HG03196 (cell line): ENCODE results near the gene DRD4.
A peak's percentile ranks its signal among the peaks of the same experiment; 100 is the strongest.

ENCODE experiments used
- ATAC-seq: cut with Tn5 transposase; IDR thresholded peaks from one replicate; pipeline ENCODE4 v1.9.1; 2021; ENCODE audit not compliant: unreplicated experiment

DRD4 gene

DNA sequence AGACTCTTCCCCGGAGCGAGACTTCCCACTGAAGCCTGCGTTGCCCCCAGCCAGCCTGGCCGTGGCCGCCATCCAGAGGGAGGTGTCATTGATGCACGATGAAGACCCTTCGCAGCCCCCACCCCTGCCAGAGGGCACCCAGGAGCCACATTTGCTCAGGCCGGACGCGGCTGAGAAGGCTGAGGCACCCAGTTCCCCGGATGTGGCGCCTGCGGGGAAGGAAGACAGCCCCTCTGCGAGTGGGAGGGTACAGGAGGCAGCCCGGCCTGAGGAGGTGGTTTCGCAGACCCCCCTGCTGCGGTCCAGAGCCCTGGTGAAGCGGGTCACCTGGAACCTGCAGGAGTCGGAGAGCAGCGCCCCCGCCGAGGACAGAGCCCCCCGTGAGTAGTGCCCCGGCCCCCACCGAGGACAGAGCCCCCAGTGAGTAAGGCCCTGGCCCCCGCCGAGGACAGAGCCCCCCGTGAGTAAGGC lies 27.7 kb upstream of the DRD4 start:
- ATAC-seq: no peak

DNA sequence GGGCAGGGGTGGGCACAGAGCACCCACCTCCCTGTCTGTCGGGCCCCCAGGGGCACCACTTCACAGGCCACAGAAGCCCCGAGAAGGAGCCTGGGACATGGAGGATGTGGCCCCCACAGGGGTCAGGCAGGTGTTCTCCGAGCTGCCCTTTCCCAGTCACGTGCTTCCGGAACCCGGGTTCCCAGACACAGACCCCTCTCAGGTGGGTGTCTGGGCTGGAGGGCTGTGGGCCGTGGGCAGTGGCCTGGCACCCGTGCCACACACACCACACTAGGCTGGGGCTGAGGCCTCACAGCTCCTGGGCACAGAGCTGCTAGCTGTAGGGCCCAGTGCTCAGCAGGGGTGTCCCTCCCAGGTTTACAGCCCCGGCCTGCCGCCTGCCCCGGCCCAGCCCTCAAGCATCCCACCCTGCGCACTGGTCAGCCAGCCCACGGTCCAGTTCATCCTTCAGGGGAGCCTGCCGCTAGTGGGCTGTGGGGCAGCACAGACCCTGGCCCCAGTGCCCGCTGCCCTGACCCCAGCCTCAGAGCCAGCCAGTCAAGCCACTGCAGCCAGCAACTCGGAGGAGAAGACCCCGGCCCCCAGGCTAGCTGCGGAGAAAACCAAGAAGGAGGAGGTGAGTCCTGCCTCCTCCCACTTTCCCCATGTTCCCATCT lies 26.8 kb upstream of the DRD4 start:
- no peak for ATAC-seq

DNA sequence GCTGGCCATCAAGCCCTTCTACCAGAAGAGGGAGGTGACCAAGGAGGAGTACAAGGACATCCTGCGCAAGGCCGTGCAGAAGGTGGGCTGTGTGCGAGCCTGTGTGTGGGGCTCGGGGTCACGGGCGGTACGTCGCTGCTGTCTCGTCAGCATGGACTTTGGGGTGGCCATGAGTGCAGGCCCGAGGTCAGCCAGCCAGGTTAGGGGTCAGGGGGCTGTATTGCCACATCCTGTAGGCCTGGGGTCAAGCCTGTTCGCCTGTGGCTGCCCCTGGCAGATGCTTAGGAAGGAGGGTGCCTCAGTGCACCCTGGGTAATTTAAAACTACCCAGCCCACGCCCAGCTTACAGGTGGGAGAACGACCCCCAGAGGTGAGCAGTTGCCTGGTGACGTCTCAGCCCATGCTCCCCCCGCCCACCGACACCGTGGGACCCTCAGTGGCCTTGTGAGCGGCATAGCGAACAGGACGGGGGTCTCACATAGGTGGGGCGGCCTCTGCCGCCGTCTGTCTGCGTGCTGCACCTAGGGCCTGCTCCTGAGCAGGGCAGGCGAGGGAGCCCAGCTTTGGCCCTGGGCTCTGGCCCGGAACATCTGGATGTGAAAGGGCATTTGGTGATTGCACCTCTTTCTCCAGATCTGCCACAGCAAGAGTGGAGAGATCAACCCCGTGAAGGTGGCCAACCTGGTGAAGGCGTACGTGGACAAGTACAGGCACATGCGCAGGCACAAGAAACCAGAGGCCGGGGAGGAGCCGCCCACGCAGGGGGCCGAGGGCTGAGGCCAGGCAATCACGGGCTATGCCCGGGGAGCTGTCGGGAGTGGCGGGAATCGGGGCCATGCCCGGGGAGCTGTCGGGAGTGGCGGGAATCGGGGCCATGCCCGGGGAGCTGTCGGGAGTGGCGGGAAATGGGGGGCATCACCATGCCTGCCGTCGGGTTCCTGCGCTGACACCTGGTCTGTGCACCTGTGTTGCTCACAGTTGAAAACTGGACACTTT lies 25.8 kb upstream of the DRD4 start:
- no peak for ATAC-seq

DNA sequence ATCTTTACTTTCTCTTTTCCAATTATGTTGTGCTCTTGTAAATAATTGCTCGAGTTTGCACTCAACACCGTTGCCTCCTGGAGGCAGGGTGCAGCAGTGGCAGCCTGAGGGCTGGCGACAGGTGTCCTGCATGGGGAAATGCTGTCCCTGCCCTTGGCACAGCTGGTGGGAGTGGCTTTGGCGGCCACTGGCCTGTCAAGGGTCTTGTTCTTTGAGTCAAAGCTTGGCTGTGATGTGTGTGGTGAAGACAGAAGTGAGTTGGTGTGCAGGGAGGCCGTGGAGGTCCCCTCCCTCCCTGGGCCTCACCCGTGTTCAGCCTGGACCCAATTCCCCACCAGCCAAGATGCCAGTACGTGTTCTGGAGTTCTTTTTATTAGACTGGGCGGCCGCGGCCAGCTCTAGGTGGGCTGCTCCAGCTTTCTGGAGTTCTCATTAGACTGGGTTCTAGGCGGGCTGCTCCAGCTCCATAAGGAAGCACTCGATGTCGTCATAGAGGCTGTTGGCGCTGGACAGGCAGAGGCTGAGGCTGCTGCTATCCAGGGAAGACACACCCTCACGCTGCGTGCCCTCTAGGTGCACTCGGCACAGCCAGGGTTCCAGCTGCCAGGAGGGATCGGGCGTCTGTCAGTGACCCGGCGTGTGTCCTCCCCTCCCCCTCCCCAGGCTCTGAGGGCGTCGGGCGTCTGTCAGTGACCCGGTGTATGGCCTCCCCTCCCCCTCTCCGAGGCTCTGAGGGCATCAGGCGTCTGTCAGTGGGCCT lies 24.7 kb upstream of the DRD4 start:
- ATAC-seq: no peak

DNA sequence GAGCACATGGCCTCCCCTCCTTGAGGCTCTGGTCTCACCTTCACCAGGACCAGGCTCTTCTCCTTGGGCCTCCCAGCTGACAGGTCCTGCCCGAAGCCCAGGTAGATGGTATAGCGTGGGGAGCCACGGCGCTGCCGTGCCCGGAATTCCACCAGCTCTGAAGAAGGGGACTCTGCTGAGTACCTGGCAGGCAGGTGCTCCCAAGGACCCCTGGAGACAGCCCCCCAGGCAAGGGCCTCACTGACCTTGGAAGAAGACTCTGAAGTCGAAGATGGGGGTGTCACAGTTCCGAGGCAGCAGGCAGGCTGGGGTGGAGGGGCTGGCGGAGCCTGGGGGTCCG lies 24.1 kb upstream of the DRD4 start:
- ATAC-seq: no peak

DNA sequence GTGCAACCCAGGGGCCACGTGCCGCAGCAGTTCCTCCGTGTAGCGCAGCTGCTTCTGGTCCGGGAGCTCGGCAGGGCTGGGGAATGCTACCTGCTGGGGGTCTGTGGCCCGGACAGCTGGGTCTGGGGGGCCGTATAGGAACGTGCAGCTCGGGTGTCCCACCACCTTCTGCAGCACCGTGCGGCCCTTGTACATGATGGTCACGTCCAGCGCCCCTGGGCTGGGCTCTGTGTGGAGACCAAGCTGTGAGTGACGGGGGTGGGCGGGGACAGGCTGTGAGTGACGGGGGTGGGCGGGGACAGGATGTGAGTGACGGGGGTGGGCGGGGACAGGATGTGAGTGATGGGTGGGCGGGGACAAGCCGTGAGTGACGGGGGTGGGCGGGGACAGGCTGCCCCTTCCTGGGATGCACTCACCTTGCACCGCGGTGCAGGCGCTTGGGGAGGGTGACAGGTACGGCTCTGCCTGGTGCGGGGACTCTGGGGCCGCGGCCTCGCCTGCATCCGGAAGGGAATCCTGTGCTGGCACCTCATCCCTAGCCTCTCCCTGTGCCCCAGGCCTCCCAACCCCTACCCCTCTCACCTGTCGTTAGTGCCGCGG lies 23.6 kb upstream of the DRD4 start:
- no peak for ATAC-seq

DNA sequence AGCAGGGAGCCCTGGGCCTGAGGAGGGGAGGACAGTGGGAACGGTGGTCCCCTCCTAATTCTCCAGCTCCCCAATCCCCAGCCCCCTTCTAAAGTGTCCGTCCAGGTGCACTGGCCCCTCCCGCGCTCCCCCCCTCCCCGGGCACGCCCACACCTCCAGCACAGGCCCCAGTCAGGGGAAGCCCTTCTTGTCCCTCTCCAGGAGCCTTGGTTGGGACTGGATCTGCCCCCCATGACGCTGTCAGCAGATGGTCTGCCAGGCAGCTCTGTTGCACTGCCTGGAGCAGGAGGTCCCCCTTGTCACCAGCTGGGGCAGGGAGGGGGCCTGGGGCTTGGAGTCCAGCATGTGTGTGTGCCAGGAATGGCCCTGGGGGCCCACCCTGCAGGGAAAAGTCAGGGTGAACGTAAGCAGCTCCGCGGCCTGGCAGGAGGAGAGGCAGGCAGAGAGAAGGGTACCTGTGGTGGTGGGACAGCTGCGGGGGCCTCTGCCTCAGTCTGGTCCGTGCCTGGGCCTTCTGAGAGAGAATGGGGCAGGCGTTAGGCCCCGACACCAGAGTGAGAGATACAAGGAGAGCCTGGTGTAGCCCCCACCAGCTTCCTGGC lies 22.9 kb upstream of the DRD4 start:
- no peak for ATAC-seq

DNA sequence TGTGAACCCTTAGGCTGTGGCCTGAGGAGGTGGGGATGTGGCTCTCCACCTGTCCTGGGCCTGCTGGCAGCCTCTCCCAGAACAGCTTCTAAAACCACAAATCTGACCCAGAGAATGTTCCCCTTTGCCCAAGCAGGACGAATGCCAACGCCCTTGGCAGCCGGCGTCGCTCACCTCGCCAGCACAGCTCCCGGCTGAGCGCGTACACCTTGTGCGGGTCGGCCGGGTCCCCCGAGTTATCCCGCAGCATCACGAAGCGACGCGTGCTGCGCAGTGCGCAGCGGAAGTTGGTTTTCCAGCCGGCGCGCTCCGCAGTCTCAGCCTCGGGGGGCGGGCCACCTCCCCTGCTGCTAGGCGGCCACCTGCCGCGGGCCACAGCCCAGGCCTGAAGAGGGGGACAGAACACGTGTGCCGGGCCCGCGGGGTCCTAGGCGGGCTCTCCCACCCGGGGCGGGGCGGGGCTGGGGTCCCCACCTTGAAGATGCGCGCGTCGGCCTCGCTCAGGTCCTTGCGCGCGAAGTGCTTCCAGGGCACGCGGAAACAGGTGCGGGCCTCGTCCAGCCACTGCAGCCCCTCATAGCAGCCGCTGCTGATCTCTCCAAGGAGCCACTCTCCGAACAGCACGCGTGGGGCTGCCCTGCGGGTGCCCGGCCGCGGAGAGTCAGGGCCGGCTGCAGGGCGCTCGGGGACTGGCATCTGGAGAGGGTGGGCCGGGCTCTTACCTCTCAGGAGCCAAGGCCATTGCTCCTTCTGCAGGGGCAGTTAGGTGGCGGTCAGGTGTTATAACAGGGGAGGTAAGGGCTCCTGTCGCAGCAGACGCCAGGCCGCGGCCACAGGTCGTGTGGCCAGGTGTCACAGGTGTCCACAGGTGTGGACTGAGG lies 22.2 kb upstream of the DRD4 start:
- ATAC-seq: peak; percentile 4

DNA sequence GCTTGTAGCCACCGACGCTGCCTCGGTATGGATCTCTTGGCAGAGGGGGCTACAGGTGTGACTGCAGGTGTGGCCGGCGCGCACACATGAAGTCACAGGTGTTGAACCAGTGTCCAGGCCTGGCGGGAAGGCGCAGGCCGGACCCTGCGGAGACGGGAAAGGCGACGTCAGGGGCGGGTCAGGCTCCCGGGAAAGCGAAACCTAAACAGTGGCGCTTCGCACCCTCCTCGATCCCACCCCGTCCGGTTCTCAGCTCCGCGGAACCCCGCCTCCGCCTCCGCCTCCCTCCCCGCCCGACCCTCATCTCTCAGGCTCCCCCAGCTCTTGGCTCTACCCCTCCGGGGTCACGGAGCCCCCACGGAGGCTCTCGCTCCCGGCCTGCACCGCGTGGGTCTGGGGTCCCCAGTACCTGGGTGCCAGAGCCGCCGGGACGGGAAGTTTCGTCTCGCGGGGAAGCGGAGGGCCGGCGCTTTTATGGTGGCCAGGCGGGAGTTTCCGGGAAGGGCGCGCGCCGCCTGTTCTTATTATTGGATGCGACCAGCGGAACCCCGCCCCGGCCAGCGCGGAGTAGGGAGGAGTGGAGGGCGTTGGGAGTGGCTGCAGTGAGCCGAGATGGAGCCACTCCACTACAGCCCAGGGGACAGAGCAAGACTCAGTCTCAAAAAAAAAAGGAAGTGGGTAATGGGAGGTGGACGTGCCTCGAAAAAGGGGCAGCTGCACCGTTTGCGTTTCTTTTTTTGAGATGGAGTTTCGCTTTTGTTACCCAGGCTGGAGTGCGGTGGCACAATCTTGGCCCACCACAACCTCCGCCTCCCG lies 21.4 kb upstream of the DRD4 start, which contains the start of gene IRF7:
IRF7 (minus strand) TSS at position 447 of the 816 bp plus-strand sequence. CDS start 586 bp downstream, outside the sequence.
- peak; percentile 76 for ATAC-seq

DNA sequence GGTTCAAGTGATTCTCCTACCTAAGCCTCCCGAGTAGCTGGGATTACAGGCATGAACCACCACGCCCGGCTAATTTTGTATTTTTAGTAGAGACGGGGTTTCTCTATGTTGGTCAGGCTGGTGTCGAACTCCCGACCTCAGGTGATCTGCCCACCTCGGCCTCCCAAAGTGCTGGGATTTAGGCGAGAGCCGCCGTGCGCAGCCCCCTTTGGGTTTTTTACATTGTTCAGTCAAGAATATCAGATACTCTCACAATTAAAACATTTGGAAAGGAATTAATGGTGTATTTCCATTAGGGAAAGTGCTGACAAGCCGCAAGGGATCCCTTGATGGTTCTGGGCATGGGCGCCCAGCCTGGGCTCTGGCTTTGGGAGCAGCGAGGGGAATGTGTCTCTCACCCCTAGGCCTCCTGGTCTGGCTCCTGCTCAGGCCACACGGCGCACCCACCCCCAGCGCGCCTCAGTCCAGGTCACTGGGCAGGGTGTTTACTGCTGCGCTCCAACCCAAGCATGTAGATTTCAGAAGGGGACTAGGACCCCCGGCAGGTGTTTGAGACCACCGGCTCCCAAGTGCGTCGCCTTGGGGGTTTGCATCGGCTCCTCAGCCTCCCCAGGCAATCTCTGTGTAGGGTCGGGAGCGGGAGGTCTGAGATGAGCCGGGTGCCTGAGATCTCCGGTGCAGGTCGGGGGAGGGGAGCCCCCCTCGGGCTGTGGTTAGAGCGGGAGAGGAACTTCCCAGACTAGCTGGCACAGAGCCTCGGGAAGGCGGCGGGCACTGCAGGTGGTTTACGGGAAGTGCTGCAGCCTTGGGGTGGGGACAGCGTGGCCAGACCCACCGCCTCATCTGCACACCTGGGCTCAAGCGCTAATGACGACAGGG lies 20.5 kb upstream of the DRD4 start:
- no peak for ATAC-seq

DNA sequence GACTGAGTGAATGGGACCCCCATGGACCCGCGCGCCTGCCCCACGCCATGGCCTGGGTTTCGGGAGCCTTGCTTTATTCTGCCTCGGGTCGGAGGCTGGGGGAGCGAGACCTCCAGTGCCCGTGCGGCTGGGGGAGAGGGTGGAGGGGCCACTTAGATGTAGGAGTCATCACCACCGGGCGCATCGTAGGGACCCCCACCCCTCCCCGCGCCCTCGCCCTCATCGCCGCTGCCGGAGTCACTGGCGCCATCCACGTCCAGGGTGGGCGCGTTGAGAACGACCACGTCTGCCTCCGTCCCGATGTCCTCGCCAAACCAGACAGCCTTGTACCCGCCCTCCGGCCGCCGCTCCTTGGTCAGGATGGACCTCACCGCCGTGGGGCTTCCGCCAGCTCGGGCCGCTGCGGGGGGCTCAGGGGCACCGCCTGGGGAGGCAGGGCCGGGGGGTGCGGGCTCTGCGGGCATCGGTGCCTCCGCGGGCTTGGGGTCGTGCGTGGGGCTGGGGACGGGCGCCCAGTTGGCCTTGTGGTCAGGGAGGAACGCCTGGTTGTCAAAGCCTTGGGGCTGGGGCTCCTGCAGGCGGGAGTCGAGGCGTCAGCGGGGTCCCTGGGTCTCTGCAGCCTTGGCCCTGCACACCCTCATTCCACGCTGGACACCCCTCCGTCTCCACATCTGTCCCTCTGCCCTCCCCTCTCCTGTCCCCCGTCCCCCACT lies 19.7 kb upstream of the DRD4 start:
- ATAC-seq: no peak

DNA sequence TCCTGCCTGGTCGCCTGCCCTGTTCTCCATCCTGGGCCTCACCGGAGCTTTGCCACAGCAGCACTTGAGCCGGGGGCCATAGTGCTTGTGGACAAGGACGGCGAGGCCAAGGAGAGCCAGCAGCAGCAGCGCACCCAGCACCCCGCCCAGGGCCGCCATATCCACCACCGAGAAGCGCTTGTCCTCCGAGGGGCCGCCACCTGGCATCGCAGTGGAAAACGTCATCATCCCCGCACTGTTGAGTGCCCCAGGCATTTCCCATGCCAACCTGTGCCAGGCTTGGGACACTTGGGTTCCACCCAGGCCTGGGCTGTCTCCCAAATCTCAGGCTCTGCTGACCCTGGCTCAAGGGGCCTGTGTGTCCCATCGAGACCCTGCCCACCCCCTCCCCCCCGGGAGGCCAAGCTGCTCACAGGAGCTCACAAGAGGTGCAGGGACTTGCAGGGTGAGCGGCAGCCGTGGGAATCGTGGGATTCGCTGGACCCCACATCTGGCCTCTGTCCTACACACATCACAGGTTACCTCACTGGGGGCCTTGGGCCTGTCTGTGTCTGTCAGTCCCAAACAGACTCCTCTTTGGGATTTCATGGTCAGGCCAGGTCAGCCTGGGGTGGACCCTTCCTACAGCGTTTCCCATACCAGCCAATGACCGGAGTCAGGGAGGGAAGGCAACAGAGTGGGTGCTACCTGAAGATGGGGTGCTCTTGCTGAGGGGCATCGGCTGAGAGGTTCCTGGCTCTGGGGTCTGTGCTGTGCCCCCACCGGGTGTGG lies 19.0 kb upstream of the DRD4 start:
- no peak for ATAC-seq

DNA sequence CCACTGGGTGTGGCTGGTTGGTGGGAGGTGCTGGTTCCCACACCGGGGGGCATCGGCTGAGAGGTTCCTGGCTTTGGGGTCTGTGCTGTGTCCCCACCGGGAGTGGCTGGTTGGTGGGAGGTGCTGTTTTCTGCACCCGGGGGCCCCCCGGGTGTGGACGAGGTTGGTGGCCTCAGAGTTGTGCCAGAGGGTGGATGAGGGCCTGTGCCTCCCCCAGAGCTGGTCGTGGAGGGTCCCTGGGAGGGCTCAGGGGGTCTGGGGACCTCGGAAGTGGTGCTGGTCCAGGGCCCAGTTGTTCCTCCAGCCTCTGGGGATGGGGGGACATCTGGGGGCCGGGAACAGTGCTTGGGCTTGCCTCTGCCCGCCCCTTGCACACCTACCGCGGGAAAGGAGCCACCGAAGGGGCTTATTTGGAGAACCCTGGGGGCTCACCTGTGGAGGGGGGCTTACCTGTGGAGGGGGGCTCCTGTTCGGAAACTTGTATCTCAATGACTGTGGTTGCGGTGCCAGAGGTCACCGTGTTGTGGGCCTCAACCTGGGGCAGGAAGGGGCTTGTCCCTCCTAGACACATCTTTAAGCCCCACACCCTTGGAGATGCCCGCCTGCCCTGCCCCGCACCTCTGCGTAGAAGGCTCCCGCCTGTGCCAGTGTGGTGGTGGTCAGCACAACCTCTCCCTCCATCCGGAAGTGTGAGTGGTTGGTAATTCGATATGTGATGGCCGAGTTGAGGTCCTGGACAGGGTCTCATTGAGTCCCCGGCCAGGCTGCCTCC lies 18.0 kb upstream of the DRD4 start:
- ATAC-seq: no peak

DNA sequence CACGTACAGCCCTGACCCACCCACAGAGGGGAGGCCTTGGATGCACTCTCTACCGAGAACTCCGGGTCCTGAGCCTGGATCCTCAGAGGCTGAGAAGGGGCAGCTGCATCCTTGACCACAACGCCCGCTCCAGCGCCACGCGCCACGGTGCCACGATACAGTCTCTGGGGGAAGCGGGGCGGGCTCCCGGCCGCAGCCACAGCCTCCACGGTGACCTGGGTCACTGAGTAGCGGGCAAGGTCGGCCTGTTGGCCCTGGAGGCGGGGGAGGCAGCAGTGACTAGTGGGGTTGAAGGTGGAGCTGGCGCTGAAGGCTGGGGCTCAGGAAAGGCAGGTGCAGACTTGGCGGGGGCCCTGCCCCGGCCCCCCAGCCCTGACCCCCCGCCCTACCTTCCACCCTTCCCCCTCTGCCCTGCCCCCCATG lies 17.4 kb upstream of the DRD4 start:
- ATAC-seq: no peak

DNA sequence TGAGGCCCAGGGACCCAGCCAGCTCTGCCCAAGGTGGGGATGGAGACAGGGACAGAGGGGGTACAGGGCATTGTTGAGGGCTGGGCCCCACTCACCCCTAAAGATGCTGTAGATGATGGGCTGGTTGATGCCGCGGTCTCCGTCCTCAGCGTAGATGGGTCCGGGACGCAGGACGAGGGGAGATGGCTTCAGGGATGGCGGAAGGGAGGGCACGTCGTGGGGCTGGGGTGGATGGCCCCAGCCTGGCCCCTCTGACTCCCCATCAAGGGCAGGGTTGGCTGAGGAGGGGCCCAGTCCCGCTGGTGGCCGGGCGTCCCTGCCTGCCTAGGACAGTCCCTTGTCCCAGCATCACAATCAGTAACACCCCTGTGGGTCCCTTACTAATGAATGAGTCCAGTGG lies 16.9 kb upstream of the DRD4 start:
- ATAC-seq: no peak
